CD4-positive, alpha-beta T cell treated with Interleukin-10 for 1 hour (primary cell): ENCODE measurements around the gene NPPC.
"Not testable (repeated sequence)": the region's sequence is repeated elsewhere in the genome, so short reads cannot be mapped to it uniquely, and the experiment has no call there.

ENCODE experiments used
- DNase-seq: peaks from one replicate; pipeline ENCODE4 v3.0.0-alpha.2; 2020

Gene NPPC, protein sequence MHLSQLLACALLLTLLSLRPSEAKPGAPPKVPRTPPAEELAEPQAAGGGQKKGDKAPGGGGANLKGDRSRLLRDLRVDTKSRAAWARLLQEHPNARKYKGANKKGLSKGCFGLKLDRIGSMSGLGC

DNA sequence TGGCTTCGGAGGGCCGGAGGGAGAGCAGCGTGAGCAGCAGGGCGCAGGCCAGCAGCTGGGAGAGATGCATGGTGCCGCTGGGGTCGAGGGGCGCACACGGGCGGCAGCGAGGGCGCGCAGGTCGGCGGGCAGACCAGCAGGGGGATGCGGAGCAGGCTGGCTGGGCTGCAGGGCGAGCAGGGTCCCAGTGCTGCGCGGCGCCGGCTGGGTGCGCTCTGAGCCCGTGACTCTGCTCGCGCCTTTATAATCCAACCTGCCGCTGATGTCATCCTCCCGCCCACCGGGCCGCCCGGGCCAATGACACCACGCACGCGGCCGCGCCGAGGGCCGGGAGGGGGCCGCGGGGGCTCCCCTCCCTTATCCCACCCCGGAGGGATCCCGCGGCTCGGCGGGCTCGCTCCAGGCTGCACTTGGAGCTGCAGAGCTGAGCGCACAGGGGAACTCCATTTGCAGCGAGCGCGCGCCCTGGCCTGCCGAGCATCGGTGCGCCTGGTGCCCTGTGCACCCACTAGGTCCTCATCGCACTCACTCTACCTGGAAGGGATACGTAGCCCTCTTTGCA, at the start of gene NPPC:
Gene NPPC (minus strand): TSS at position 217 of the 562 bp plus-strand sequence. CDS start 147 bp downstream, at position 70.
- DNase-seq = peak; percentile 35

DNA sequence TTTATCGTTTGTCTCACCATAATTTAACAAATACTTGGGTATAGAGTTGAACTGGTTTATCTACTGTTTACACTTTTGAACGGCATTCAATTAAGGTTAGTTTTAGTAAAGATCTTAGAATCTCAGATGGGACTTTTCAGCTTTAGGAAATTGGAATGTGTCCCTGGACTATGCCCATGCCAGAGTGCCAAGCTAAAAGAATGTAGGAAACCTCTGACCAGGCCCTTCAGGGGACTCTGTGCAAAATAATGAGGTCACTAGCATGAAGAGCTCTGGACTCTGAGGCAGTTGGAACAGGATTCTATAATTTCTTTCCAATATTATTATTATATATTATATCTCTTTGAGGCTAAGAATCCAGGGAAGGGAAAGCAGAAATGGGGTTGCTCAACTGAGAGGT, 48.8 kb upstream of the NPPC start:
- DNase-seq = no peak

DNA sequence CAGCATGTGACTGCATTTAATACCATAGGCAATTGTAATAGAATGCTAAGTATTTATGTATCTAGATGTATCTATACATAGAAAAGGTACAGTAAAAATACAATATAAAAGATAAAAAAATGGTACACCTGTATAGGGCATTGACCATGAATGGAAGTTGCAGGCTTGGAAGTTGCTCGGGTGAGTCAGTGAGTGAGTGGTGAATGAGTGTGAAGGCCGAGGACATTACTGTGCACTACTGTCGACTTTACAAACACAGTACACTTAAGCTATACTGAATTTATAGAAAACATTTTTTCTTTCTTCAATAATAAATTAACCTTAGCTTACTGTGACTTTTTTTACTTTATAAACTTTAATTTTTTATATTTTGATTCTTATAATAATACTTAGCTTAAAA, 44.3 kb upstream of the NPPC start:
- DNase-seq = no peak

DNA sequence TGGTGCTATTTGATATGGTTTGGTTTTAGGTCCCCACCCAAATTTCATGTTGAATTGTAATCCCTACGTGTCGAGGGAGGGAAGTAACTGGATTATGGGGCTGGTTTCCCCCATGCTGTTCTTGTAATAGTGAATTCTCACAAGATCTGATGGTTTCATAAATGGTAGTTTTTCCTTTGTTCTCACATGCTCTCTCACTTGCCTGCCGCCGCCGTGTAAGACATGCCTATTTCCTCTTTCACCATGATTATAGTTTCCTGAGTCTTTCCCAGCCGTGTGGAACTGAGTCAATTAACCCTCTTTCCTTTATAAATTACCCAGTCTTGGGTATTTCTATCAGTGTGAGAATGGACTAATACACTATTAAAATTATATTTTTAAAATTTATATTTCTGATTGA, 42.6 kb upstream of the NPPC start:
- no peak for DNase-seq

DNA sequence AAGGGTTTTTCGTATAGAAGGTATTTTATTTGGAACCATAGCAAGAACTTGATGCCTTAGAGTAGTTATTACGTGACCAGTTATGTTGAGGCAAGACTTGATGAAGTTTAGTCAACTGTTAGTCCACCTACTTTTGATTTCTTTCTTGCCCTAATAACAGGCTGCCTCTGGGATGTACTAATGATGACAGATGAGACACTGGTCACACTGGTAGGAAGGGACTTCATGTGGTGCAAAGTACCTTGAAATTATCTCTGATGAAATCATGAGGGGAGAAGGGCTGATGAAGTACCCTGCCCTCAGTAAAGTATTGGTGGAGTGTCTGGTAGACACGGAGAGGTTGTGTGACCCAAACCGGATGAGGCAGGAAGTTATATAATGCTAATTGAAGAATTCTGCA, 40.7 kb upstream of the NPPC start:
- no peak for DNase-seq

DNA sequence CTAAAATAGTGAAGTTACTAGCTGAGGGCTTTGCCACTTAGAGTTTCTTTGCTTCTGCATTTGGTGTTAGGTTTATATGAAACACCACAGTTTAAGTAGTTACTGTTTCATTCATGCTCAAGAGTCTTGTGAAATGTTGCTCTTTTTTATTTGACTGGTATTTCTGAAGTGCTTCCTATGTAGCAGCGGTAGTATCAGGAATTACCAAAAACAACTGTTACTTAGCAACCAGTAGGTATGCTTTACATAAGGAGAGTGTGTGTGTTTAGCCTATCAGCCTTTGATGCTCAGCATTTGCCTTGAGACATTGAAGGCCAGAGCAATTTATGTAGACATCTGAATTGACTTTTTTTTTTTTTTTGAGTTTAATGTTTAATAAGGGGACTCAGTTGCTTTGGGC, 38.9 kb upstream of the NPPC start:
- DNase-seq = no peak

DNA sequence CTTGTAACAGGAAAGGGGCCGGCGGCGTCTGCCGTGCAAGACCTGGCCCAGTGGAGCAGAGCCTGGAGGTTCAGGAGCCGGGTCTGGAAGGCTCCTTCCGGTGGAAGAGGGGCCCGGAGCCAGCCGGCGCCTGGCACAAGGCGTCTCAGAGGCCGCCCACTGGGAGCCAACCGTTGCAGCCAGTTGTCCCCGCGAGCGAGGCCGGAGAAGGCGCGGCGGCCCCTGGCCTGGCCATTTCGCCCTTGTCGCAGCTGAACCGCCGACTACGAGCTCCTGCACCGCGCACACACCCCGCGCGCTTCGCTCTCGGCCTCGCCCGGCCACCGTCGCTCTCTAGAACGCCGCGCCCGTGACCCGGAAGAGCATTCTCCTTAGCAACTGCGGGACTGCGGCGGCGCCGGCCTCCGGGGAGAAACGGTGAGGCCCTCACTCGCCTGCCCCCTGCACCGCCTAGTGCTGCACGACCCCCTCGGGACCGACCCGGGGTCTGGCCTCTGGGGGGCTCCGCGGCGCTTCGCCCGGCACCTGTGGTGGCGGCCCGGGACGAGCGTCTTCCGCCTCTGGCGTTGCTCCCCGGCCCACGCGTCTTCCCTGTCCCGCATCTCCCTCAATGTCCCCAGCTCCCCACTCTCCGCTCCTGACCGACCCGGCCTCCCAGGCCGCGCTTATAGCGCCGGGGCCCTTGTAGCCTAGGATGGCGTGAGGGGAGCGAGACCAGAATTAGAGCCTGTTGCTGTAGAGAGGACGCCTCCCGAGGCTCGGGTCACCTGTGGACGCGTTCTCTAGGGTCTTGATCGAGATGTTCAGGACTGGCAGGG, 35.4 kb upstream of the NPPC start, which contains the start of gene DIS3L2:
Gene DIS3L2 (plus strand): TSS at position 365 of the 818 bp plus-strand sequence. CDS start 53,215 bp downstream, outside the sequence.
- peak; percentile 81 for DNase-seq

DNA sequence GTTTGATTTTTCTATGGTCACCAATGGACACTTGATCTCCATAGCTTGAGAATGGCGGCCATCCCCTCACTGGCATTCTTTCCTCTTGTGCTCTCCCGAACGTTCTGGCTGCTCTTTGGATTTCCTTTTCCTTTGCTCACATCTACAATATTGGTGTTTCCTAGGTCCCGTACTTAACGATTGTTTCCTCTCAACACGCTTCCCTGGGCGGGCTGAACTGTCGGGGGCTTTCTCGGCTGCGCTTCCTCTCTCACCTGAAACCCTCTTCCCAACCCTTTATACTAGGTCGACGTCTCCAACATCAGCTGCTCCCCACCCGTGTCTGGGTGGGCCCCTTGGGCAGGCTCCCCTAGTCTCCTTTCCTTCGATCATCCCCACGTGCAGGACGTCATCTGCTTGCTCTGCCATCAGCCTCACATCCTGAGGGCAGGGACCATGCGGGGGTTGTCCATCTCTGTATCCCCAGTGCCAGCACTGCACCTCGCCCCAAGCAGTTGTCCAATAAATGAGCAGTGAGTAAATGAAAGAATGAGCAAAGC, 34.7 kb upstream of the NPPC start:
- no peak for DNase-seq

DNA sequence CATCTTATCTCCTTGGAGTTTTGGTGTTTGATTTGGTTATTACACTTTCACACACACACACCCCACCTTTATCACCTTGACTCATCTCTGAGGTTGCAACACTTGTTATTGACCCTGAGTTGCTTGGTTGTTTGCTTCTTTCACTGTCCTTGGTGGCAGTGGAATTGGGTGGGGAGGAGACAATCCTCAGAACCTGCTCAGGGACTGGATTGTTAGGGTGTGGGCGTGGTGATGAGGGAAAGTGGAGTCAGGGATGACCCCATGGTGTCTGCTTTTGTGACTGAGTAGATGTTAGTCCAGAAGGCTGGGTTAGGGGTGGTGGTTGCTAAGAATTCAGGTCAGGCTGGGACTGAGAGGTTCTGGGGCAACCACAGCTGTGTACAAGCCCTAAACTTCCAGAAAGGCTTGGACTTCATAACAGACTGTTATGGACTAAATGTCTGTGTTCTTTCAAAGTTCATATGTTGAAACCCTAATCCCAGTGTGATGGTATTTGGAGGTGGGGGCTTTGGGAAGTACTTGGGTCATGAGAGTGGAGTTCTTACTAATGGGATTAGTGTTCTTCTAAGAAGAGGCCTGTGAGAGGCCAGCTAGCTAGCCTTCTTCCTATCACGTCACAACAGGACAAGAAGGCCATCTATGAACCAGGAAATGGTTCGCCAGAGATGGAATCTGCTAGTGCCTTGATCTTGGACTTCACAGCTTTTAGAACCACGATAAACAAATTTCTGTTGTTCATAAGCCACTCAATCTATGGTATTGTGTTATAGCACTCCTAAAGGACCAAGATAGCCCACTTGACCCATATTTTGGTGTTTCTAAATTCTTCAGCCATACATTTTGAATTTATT, 31.9 kb upstream of the NPPC start:
- DNase-seq = no peak

DNA sequence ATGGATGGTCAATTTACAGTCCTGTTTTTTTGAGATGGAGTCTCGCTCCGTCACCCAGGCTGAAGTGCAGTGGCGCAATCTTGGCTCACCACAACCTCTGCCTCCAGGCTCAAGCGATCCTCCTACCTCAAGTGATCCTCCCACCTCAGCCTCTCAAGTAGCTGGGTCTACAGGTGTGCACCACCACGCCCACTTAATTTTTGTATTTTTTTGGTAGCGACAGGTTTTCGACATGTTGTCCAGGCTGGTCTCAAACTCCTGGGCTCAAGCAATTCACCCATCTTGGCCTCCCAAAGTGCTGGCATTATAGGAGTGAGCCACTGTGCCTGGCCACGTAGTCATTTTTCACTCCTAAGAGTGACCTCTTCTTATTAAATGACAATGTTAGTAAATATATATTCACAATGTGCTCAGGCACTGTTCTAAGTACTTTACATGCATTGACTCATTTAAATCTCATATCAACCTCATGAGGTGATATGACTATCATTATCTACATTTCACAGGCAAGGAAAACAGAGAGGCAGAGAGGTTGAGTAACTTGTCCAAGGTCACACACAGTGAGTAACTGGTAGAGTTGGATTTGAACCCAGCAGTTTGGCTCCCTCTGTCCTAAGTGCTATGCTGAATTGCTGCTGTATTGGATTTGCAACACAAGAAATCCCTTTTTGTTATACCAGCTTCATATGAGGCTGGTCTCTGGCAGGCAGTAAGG, 29.7 kb upstream of the NPPC start:
- no peak for DNase-seq

DNA sequence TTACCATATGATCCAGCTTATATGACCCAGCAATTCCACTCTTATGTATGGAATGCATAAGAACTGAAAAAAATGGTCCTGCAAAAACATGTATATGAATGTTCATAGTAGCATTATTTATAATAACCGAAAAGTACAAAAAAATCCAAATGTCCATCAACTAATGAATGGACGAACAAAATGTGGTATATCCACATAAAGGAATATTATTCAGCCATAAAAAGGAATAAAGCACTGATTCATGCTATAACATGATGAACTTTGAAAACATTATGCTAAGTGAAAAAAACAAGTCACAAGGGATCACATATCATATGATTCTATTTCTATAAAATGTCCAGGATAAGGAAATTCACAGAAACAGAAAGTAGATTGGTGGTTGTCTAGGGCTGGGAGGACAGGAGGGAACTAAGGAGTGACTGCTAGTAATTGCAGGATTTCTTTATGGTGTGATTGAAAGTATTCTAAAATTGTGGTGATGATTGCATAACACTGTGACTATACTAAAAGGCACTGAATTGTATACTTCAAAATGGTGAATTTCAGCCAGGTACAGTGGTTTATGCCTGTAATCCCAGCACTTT, 25.3 kb upstream of the NPPC start:
- no peak for DNase-seq

DNA sequence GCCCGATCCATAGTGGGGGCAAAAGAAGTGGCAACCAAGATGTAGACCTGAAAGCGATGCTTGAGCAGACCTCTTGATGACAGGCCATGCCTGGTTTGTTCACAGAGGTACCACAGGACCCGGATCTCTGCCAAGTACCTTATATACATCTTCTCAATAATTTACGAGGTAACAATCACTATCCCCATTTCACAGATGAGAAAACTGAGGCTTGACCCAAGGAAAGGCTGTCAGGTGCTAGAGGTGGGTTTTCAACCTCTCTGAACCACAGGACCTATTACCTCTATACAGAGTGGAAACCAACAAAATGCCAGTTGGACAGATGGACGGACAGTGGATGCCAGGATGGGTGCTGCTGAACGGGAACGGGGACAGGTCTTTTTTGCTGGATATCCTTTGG, 21.5 kb upstream of the NPPC start:
- no peak for DNase-seq

DNA sequence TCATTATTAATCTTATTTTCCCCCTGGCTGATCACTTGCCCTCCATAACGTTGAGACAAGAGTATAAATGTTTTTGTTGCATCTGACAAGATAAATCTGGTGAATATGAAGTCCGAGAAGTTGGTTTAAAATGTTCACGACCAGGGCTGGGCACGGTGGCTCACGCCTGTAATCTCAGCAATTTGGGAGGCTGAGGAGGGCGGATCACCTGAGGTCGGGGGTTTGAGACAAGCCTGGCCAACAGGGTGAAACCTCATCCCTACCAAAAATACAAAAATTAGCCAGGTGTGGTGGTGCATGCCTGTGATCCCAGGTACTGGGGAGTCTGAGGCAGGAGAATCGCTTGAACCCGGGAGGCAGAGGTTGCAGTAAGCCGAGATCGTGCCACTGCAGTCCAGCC, 20.9 kb upstream of the NPPC start:
- not testable (repeated sequence) for DNase-seq

DNA sequence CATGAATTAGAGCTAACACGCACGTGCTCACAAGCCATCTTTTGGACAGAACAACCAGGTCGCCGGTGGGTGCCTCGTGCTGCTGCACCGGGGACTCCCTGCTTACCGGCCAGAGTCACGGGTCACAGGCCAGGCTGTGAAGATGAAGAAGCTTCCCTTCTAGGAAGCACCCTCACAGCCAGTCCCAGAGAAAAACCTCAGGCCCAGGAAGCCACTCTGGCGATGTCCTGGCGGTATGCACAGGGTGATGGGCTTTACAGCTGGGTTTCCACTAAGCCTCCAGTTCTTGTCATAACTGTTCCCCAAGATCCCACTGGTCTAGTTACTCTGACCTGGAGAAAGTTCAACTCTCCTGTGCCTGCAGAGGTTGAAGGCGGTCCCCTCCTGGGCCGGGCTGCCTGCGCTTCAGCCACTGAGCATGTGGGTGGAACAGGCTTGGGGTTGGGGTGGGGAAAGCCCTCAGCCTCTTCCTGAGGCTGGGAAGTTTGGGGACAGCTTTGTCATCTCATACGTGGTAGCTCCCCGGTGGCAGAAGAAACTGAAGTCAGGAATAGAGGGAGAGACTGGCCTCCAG, 20.1 kb upstream of the NPPC start:
- no peak for DNase-seq

DNA sequence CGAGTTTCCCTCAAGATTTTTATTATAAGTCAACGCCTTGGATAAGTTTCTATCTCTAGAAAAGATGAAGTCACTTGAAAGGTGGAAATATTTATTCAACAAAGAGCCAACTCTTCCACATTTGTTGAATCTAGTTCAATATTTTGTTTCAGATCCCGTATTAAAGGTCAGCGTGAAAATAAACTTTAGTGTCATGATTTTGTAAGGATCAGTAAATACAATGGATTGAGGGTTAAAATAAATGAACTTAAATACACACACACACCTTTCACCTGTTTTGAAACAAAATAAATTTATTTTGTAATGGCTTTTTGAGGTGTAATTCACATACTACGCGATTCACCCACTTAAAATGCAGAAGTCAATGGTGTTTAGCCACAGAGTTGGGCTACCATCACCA, 16.0 kb upstream of the NPPC start:
- DNase-seq = no peak

DNA sequence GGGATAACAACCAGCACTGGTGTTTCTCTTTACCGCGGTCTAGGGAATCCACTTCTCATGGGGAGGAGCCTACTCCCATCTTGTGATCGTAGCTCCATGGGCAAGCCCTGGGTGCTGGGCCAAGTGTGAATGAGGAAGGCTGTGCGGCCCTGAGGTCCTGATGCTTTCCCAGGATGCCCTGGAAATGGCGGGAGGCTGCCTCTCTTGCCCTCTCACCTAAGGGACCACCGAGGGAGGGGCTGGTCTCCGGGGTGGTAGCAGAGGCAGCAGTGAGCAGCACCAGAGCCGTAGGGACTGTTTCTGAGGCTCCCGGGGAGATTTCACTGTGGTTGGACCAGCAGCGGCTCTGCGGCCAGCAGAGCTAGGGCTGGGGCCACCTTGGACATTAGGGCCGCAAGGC, 15.5 kb upstream of the NPPC start:
- no peak for DNase-seq

DNA sequence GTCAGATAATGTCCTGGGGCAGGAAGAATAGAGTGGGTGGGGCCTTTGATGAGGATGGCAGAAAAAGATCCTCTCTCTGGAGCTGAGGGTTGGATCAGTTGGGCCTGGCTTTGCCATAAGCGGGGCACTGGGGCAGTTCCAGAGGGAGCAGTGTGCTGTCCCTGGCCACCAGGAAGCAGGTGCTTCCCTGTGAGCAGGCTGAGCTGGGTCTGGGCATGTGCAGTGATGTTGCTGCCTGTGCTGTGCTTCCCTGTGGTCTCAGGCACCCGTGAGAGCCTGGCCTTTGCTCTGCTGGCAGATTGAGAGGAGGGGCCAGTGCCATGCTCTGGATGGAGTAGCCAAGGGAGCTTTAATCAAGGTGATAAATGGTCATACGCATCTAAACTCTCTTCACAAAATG, 14.6 kb upstream of the NPPC start:
- no peak for DNase-seq

DNA sequence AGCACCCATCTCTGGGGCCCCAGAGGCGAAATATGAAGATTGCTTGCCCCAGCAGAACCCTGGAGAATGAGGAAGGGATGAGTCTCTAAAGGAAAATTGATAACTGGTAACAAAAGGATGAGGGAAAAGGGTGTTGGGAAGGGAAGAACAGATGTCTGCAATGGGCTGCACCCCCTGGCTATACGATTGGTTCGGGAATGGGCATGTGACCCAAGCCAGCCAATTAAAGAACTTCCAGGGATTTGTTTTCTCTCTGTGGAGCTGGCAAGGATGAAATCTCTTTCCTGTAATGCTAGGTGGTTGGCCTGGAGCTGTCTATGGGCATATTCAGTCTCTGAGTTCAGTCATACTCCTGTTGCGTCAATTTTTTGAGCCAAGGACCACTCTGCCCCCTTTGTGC, 12.8 kb upstream of the NPPC start:
- no peak for DNase-seq

DNA sequence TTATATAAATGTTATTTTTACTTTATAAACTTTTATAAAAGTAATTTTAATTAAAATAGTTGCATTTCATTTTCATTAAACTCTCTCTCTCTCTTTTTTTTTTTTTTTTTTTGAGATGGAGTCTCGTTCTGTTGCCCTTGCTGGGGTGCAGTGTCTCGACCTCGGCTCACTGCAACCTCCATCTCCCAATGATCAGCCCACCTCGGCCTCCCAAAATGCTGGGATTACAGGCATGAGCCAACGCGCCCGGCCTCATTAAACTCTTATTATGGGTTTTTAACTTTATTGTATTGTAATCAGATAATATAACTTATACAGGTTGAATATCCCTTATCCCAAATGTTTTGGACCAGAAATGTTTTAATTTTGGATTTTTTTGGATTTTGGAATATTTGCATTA, 10.9 kb upstream of the NPPC start:
- no peak for DNase-seq

DNA sequence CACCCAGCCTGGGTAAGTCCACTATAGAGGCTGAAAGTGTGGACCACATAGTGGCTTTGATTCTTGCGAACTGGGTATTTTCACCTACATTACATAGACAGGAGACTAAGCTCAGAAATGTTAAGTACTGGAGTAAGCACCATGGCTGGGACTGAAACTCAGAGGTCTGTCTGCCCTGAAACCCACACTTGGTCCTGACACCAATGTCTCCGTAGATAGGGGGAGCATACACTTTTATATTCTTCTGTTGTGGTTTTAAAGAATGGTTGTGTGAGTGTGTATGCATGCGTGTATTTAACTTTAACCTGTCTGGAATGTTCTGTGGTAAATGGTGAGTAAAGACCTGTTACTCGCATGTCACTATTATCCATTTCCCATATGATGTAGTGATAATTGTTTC, 10.3 kb upstream of the NPPC start:
- no peak for DNase-seq

DNA sequence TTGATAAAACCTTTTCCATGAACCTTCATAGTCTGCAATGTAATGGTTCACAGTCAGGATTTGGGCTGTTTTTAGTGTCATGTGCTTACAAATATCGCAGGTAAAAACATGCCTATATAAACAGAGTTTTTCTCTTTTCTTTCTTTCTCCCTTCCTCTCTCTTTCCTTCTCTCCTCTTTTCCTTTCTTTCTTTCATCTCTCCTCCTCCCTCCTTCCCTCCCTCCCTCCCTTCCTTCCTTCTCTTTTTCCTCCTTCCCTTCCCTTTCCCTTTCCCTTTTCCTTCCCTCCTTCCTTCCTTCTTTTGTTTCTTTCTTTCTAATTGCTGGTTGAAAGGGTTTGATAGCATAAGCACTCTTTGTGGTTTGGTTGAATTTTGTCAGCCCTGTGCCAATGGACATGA, 9.6 kb upstream of the NPPC start:
- DNase-seq = no peak

DNA sequence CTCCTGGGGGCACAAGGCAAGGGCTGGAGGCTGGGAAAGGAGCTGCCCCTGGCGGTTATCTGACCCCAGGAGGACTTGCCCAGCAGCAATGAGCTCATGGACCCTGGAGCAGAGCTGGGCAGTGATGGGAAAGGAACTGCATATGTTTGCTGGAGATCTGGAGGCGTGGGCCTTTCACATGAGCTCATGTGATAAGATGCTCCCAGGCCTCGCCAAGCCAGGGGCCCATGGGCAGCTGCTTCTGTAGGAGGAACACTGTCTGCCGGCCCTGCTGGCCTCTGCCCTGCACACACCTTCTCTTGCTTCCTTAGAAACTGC, 9.0 kb upstream of the NPPC start:
- no peak for DNase-seq
